Lower leg skin (tissue), 3 donors: ENCODE results near the gene TLX1.

ENCODE experiments used
- CTCF ChIP-seq, 3 donors: fragments of 450-650 bp; IDR thresholded peaks; one replicate each; pipeline ENCODE4 v1.5.1; 2016; ENCODE audit warnings: antibody characterized with exemption in 3 of 3, mild to moderate bottlenecking in 3 of 3, moderate library complexity in 2 of 3
- POLR2A ChIP-seq, 2 donors: fragments of 450-650 bp; IDR thresholded peaks; one replicate each; pipeline ENCODE4 v1.6.1; 2016 to 2017; ENCODE audit warnings: antibody characterized with exemption in 2 of 2, mild to moderate bottlenecking in 1 of 2, moderate library complexity in 1 of 2

GRCh38 chr10:101085846-101086245 is 45.3 kb upstream of the TLX1 start:
- TF ChIP-seq CTCF (IDR thresholded peaks at IDR 0.05): no peak
- no peak for TF ChIP-seq POLR2A (IDR thresholded peaks at IDR 0.05)
